Measurements from ENCODE around the gene TEFM. TPM values are rescaled to one million over a fixed set of nuclear protein-coding genes. Genes with fewer than 3 reads are reported as not detected.
A peak's percentile ranks its signal among the peaks of the same experiment; 100 is the strongest.
"Not testable (repeated sequence)": the region's sequence is repeated elsewhere in the genome, so short reads cannot be mapped to it uniquely, and the experiment has no call there.

TEFM gene
- total RNA-seq, 1 experiment from 2014 or later: 22.0 TPM

- no peak for DNase-seq (ENCODE audit: low read depth, low spot score)
- in situ Hi-C loops (cut with HindIII; ENCODE audit: low pct_unique_long_range_greater_than_20kb, low sequenced_read_pairs): no loop called here
These were observed 20.5 kb upstream of the TEFM start for GRCh38 chr17:30926516-30926915.

GRCh38 chr17:30924341-30924740, 18.3 kb upstream of the TEFM start:
- in situ Hi-C loops (cut with HindIII; ENCODE audit: low pct_unique_long_range_greater_than_20kb, low sequenced_read_pairs): no loop called here
- no peak for DNase-seq (ENCODE audit: low read depth, low spot score)

DNA sequence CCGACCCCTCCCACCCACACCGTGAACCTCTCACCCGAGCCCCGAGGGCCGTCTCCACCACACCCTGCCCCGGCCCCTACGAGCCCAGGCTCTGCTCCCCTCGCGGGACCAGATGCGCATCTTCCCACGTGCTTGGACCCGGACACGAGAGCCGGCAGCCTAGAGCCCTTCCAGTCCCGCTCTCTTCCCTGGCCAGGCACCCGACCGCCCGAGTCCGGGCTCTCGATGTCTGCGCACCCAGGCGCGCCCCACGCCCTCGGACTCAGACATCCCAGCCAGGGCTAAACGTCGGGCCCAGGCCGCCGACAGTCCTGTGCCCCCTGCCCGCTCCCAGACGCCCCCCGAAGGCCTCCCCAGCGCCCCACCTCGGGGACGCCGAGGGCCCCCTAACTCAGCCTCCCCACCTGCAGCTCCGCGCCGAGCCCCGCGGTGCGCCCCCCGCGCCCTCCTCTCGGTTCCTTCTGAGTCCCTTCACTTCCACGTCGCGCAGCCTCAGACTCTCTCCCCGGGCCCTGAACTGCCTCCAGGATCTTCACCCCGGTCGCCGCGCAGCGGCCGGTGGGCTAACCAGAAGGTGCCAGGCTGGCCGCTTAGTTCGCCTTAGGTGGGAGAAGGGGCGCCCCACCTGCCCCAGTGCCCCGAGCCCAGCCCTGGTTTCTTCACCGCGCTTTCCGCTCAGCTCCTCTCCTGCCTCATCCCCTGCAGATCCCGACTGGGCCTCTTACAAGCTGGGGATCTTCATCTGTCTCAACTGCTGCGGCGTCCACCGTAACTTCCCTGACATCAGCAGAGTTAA, 16.4 kb upstream of the TEFM start:
- DNase-seq (ENCODE audit: low read depth, low spot score): no peak
- in situ Hi-C loops (cut with HindIII; ENCODE audit: low pct_unique_long_range_greater_than_20kb, low sequenced_read_pairs): no loop called here

DNA sequence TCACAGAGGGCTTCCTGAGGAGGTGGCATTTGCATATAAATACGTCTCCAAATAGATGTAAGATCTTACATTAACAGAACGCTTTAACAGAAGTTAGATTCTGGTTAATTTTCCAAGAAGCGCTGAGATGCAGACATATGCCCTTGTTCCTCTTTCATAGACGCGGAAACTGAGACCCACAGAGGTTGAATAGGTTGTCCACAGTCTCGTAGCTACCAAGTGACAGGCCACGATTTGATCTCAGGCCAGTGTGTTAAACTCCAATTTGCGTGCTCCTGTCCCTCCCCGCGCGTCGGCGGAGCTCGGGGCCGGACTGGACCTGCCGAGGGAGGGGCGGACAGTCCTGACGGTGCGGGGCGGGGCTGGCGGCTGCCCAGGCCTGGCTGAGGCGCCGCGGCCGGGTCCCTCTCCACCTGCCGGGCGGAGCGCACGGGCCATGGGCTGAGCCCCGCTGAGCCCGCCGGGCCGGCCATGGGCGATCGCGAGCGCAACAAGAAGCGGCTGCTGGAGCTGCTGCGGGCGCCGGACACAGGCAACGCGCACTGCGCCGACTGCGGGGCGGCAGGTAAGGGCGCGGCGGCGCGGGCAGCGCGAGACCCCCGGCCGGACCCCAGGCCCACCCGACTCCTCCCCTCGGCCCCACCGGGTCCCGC, 15.6 kb upstream of the TEFM start, which contains the start of gene ADAP2:
ADAP2 (plus strand) TSS at position 402 of the 653 bp plus-strand sequence; CDS start at position 472, 70 bp downstream.
- no peak for DNase-seq (ENCODE audit: low read depth, low spot score)
- in situ Hi-C loops (cut with HindIII; ENCODE audit: low pct_unique_long_range_greater_than_20kb, low sequenced_read_pairs): no loop called here

DNA sequence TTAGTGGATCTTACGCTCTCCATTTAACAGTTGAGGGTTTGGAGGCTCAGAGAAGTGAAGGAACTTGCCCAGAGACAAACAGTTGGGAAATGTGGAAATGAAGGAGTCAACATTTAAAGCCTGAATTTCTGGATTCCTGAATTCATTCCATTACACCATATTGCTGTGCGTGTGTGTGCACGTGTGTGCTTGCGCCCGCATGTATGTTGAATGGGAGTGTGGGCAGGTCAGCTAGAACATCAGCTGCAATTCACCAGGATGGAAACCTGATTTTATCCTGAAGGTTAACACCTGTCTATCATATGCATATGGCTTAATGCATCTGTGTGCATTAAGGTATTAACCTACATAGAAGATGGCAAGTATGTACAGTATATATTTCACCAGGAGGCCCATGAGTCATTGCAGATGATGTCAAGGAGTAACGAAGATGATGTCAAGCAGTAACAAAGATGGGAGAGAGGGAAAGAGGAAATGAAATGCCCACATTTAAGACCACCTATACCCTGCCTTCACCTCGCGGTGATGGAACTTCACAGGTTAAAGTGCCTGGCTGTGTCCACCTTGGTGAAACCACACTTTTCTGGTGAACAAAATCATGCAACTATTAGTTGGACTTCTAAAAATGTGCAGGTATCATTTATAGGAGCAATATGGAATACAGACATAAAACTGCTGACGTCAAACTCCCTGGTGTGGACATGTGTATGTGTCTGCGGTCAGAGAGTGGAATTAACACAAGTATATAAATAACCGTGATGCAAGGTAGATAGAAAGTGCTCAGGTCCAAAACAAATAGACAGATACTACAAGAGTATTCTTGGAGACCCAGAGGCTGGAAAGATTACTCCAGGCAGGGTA, 14.9 kb upstream of the TEFM start:
- no peak for DNase-seq (ENCODE audit: low read depth, low spot score)
- in situ Hi-C loops (cut with HindIII; ENCODE audit: low pct_unique_long_range_greater_than_20kb, low sequenced_read_pairs): no loop called here

DNA sequence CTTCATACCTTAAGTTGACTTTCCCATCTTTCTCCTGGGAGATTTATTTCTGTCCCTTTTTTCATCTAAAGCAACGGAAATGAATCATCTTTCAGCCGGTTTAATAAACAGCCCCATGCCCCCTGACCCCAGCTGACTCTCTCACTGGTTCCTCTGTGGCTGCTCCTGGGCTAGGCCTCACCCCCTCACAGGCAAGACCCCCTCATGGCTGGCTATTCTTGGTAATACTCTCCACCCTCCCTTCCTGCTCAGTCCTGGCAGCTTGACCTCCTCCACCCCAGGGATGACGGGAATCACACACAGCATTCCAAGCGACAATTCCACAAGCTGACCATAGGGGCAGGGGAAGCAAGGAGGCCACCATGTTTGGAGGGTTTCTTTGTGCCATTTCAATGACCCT, 14.2 kb upstream of the TEFM start:
- DNase-seq (ENCODE audit: low read depth, low spot score): peak; percentile 7

GRCh38 chr17:30917050-30917449, 11.0 kb upstream of the TEFM start:
- in situ Hi-C loops (cut with HindIII; ENCODE audit: low pct_unique_long_range_greater_than_20kb, low sequenced_read_pairs): no loop called here
- no peak for DNase-seq (ENCODE audit: low read depth, low spot score)

More for the DNA sequence above, 14.2 kb upstream of the TEFM start:
- in situ Hi-C loops (cut with HindIII; ENCODE audit: low pct_unique_long_range_greater_than_20kb, low sequenced_read_pairs): no loop called here

DNA sequence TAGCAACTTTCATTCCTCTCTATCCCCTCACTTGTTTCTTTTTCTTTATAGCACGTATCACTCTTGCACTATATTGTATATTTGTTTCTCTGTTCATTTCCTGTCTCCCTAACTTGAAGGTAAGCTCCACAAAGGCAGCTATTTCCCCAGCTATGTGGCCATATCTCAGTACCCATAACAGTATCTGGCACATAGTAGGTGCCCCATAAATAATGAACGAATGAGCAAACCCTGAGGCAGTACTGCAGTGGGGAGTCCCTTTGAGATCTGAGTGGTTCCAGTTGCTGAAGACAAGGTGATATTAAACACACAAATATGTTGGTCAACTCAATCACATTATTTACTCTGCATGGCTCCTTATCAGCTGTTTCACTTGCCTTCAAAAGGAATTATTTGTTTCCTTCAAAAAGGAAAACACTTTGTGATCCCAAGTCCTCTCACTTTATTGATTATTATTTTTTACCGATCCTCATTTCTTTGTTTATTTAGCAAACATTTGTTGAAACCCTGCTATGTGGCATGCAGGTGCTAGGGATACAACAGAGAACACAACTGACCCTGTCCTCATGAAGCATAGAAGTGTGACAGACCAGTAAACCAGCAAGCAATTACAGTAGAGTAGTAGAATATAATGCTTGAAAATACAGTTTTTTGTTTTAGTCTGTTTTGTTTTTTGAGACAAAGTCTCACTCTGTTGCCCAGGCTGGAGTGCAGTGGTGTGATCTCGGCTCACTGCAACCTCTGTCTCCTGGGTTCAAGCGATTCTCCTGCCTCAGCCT, 10.0 kb upstream of the TEFM start:
- DNase-seq (ENCODE audit: low read depth, low spot score): no peak
- in situ Hi-C loops (cut with HindIII; ENCODE audit: low pct_unique_long_range_greater_than_20kb, low sequenced_read_pairs): no loop called here

DNA sequence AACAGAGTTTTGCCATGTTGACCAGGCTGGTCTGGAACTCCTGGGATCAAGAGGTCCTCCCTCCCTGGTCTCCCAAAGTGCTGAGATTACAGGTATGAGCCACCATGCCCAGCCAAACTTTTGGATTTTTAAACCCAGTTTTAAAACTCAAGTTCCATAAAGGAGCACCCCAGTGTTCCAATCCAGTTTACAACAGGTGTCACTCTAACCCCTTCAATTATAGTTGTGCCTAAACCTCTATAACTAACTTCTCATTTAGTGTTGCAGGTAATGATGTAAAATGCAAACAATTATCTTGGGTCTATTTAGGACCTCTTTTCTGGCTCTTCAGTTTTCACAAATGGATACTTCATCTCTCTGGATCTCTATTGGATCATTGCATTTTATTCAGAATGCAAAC, 7.9 kb upstream of the TEFM start:
- DNase-seq (ENCODE audit: low read depth, low spot score): no peak
- in situ Hi-C loops (cut with HindIII; ENCODE audit: low pct_unique_long_range_greater_than_20kb, low sequenced_read_pairs): no loop called here

DNA sequence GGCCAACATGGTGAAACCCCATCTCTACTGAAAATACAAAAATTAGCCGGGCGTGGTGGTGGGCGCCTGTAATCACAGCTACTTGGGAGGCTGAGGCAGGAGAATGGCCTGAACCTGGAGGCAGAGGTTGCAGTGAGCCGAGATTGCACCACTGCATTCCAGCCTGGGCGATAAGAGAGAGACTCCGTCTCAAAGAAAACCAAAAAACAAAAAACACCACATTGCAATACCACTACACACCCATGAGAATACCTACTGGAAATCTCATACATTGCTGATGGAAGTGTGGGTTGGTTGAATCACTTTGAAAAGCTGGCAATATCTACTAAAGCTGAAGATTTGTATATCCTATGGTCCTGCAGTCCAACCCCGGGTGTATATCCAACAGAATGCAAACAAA, 4.1 kb upstream of the TEFM start:
- DNase-seq (ENCODE audit: low read depth, low spot score); in situ Hi-C loops (cut with HindIII; ENCODE audit: low pct_unique_long_range_greater_than_20kb, low sequenced_read_pairs): not testable (repeated sequence)

DNA sequence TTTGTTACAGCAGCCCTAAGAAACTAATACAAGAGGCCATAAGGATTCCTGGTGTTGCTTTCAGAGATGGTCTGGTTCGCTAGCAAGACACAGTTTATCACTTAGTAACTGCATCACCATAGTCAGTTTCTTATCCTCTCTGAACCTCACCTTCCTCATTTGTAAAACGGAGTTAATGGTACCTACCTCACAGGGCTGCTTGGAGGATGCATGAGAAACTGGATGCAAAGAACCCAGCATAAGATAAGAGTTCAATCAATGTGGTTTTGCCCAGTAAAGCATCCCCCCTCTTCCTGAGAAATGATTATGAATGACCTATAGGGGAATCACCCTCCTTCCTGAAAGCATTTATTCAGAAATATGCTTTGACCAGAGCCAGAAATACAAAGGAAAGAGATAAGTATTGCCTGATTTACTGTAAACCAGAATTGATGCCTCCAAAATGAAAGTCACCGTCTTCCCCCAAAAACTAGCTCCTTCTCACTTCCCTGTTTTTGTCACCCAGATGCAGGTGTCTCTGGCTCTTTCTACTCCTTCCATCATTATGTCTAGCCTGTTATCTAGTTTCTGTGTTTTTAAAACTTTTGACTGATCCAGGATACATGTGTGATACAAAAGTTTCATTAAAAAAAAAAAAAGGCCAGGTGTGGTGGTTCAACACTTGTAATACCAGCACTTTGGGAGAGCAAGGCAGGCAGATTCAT, 2.8 kb upstream of the TEFM start:
- DNase-seq (ENCODE audit: low read depth, low spot score): no peak
- in situ Hi-C loops (cut with HindIII; ENCODE audit: low pct_unique_long_range_greater_than_20kb, low sequenced_read_pairs): no loop called here

GRCh38 chr17:30905742-30906100, 317 bp downstream of the TEFM start:
- DNase-seq (ENCODE audit: low read depth, low spot score): peak; percentile 14
- in situ Hi-C loops (cut with HindIII; ENCODE audit: low pct_unique_long_range_greater_than_20kb, low sequenced_read_pairs): no loop called here

DNA sequence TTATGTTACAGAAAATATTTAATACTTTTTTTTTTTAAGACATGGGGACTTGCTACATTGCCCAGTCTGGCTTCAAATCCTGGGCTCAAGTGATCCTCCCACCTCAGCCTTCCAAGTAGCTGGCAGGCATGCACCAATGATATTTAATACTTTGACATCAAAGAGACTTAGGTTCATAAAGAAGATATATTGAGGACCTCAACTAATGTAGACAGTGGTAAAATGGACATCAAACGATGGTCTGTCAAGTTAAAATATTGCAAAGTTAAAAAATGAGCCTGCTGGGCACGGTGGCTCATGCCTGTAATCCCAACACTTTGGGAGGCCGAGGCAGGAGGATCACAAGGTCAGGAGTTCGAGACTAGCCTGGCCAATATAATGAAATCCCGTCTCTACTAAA, 8.7 kb downstream of the TEFM start:
- in situ Hi-C loops (cut with HindIII; ENCODE audit: low pct_unique_long_range_greater_than_20kb, low sequenced_read_pairs): no loop called here
- DNase-seq (ENCODE audit: low read depth, low spot score): no peak

DNA sequence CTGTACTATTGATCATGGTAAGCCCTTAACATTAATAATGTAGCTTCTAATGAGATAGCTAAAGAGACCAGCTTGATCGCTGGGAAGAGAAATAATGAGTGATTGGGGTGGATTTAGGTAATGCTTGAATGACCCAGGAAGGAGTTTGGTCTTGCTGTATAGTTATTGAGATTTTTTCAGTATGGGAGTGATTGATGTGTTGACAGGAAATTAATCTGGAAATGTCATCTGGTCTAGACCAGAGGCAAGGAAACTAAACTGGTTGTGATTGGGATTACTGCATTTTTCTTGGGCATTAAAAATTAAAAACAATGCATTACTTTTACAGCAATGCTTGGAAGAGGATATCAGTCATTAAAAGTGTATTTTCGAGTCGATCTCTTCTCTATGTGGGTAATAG, 11.8 kb downstream of the TEFM start:
- DNase-seq (ENCODE audit: low read depth, low spot score): no peak
- in situ Hi-C loops (cut with HindIII; ENCODE audit: low pct_unique_long_range_greater_than_20kb, low sequenced_read_pairs): no loop called here

DNA sequence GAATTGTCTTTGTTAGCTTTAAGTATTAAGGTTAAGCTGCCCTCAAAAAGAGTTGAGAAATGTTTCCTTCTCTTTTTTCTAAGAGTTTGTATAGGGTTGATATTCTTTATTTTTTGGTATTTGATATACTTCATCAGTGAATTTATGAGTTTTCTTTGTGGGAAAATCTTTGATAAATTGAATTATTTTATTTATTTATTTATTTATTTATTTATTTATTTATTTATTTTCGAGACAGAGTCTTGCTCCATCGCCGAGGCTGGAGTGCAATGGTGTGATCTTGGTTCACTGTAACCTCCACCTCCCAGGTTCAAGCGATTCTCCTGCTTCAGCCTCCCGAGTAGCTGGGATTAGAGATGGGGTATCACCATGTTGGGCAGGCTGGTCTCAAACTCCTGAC, 19.9 kb downstream of the TEFM start:
- in situ Hi-C loops (cut with HindIII; ENCODE audit: low pct_unique_long_range_greater_than_20kb, low sequenced_read_pairs): no loop called here
- DNase-seq (ENCODE audit: low read depth, low spot score): no peak

- no peak for DNase-seq (ENCODE audit: low read depth, low spot score)
These were observed 37.0 kb downstream of the TEFM start for GRCh38 chr17:30869005-30869404.

DNA sequence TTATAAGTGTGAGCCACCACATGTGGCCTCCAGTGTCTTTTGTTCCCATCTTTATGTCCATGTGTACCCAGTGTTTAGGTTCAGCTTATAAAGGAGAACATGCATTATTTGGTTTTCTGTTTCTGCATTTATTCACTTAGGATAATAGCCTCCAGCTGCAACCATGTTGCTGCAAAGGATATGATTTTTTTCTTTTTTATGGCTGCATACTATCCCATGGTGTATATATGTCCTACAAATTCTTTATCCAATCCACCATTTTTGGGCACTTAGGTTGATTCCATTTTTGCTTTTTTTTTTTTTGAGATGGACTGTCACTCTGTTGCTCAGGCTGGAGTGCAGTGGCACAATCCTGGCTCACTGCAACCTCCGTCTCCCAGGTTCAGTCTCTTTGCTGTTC, 41.4 kb downstream of the TEFM start:
- in situ Hi-C loops (cut with HindIII; ENCODE audit: low pct_unique_long_range_greater_than_20kb, low sequenced_read_pairs): no loop called here
- DNase-seq (ENCODE audit: low read depth, low spot score): no peak

More at GRCh38 chr17:30869005-30869404, 37.0 kb downstream of the TEFM start:
- in situ Hi-C loops (cut with HindIII; ENCODE audit: low pct_unique_long_range_greater_than_20kb, low sequenced_read_pairs): no loop called here

All from SK-MEL-5 (cell line).